HepG2 (cell line): ENCODE data around the gene GTF2H3. TPM values are rescaled to one million over a fixed set of nuclear protein-coding genes. Genes with fewer than 3 reads are reported as not detected.

Experiments used
- DMAP1 ChIP-seq: IDR thresholded peaks from 2 replicates; pipeline ENCODE4 v1.6.1; 2016
- HNRNPLL ChIP-seq: fragments of 200-400 bp; formaldehyde crosslinking; IDR thresholded peaks from 2 replicates; pipeline ENCODE4 v1.6.1; 2017; ENCODE audit warnings: mild to moderate bottlenecking, low read depth, low read length; ENCODE audit not compliant: poor library complexity, severe bottlenecking
- KAT8 ChIP-seq: IDR thresholded peaks from 2 replicates; pipeline ENCODE4 v1.6.1; 2016; ENCODE audit warnings: missing genetic modification reagents, missing compliant biosample characterization
- ZNF296 ChIP-seq: sonication (generic); formaldehyde crosslinking; conservative IDR thresholded peaks from 2 replicates; pipeline ENCODE4 v1.5.0; 2020; ENCODE audit warnings: mild to moderate bottlenecking, missing genetic modification reagents
- ZNF556 ChIP-seq: sonication (generic); formaldehyde crosslinking; IDR thresholded peaks from 2 replicates; pipeline ENCODE4 v1.4.0; 2020; ENCODE audit warnings: mild to moderate bottlenecking, missing genetic modification reagents, borderline replicate concordance
- polyA plus RNA-seq, 8 experiments: library from polyadenylated mRNA; depleted of rRNA in 3 of 8; stranded (reverse) in 7 of 8; unstranded in 1 of 8; fragments of >200 nt; fragmentation: Illumina TruSeq in 4 of 8; extraction: Trizol in 4 of 8; gene quantifications; 2 replicates each; pipeline versions ENCODE4 v1.2.1 to v1.2.3, GENCODE V29; 2011 to 2016; ENCODE audit warnings: low read depth in 4 of 8, missing spikeins in 1 of 8, mixed read lengths in 1 of 8; ENCODE audit not compliant: insufficient read depth in 1 of 8
- total RNA-seq, 5 experiments: library from RNA; depleted of rRNA; stranded (reverse); fragments of >200 nt; fragmentation: Illumina TruSeq; extraction: Trizol; gene quantifications; 2 replicates each; pipeline ENCODE4 v1.2.3, GENCODE V29; 2016; ENCODE audit warnings: low read depth in 1 of 5
- TF ChIP-seq, protein P1 (sequence below): sonication (generic); formaldehyde crosslinking; IDR thresholded peaks from 2 replicates; pipeline ENCODE4 v1.5.0; 2020; ENCODE audit warnings: mild to moderate bottlenecking, missing genetic modification reagents, borderline replicate concordance
- TF ChIP-seq, protein P2 (sequence below): sonication (generic); formaldehyde crosslinking; IDR thresholded peaks from 2 replicates; pipeline ENCODE4 v1.8.1; 2022; ENCODE audit warnings: low read depth, mild to moderate bottlenecking, missing genetic modification reagents
- TF ChIP-seq, protein P3 (sequence below): sonication (generic); formaldehyde crosslinking; IDR thresholded peaks from 2 replicates; pipeline ENCODE4 v1.4.0; 2020; ENCODE audit warnings: mild to moderate bottlenecking, missing genetic modification reagents
- TF ChIP-seq, protein P4 (sequence below): IDR thresholded peaks from 2 replicates; pipeline ENCODE4 v1.6.1; 2016; ENCODE audit warnings: missing compliant biosample characterization, missing genetic modification reagents, borderline replicate concordance
- TF ChIP-seq, protein P5 (sequence below): sonication (generic); formaldehyde crosslinking; IDR thresholded peaks from 2 replicates; pipeline ENCODE4 v1.5.0; 2020; ENCODE audit warnings: mild to moderate bottlenecking, missing genetic modification reagents

The GTF2H3 gene
- total and polyA plus RNA-seq, 2 of the 13 experiments (the other 11 are each of a cell fraction or from before 2014, with no cell fraction given): 35.8 to 58.8 TPM

DNA sequence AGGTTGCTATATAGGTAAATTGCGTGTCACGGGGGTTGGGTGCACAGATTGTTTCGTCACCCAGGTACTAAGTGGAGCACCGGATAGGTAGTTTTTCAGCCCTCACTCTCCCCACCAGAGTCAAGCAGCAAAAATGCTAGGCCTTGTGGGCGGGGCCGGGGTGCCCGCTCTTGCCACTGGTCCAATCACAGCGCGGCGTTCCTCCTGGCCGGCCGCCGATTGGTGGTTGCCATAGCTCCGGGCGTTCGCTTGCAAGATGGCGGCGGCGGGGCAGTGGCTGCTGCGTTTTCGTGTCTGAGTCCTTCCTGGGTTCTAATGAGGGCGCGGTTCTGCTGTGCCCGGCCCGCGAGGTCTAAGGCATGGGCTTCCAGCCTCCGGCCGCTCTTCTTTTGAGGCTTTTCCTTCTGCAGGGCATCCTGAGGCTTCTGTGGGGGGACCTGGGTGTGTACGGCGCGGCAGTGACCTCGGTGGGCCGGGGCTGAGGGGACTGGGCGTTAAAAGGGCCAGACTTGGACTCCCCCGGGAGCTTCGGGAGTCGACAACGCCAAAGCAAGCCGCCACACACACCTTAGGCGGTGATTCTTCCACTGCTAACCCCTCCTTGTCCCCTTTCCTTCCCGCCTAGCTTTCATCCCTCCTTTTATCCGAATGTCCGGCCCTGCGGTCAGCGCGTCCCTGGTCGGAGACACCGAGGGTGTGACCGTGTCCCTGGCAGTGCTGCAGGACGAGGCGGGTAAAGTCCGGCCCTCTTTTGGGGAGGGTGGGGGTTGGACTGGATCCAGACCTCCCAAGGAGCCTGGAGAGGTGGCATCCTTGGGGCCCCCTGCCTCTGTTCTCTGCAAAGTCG, 37.5 kb downstream of the GTF2H3 start, which contains the start of gene TCTN2 (continued):
- TF ChIP-seq KAT8 (CRISPR knock-in tag): peak; percentile 82
- no peak for TF ChIP-seq ZNF296 (CRISPR knock-in tag)
- TF ChIP-seq HNRNPLL: peak; percentile 38
- TF ChIP-seq, protein P1, sequence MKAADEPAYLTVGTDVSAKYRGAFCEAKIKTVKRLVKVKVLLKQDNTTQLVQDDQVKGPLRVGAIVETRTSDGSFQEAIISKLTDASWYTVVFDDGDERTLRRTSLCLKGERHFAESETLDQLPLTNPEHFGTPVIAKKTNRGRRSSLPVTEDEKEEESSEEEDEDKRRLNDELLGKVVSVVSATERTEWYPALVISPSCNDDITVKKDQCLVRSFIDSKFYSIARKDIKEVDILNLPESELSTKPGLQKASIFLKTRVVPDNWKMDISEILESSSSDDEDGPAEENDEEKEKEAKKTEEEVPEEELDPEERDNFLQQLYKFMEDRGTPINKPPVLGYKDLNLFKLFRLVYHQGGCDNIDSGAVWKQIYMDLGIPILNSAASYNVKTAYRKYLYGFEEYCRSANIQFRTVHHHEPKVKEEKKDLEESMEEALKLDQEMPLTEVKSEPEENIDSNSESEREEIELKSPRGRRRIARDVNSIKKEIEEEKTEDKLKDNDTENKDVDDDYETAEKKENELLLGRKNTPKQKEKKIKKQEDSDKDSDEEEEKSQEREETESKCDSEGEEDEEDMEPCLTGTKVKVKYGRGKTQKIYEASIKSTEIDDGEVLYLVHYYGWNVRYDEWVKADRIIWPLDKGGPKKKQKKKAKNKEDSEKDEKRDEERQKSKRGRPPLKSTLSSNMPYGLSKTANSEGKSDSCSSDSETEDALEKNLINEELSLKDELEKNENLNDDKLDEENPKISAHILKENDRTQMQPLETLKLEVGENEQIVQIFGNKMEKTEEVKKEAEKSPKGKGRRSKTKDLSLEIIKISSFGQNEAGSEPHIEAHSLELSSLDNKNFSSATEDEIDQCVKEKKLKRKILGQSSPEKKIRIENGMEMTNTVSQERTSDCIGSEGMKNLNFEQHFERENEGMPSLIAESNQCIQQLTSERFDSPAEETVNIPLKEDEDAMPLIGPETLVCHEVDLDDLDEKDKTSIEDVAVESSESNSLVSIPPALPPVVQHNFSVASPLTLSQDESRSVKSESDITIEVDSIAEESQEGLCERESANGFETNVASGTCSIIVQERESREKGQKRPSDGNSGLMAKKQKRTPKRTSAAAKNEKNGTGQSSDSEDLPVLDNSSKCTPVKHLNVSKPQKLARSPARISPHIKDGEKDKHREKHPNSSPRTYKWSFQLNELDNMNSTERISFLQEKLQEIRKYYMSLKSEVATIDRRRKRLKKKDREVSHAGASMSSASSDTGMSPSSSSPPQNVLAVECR (CRISPR knock-in tag): peak; percentile 94
- TF ChIP-seq, protein P2, sequence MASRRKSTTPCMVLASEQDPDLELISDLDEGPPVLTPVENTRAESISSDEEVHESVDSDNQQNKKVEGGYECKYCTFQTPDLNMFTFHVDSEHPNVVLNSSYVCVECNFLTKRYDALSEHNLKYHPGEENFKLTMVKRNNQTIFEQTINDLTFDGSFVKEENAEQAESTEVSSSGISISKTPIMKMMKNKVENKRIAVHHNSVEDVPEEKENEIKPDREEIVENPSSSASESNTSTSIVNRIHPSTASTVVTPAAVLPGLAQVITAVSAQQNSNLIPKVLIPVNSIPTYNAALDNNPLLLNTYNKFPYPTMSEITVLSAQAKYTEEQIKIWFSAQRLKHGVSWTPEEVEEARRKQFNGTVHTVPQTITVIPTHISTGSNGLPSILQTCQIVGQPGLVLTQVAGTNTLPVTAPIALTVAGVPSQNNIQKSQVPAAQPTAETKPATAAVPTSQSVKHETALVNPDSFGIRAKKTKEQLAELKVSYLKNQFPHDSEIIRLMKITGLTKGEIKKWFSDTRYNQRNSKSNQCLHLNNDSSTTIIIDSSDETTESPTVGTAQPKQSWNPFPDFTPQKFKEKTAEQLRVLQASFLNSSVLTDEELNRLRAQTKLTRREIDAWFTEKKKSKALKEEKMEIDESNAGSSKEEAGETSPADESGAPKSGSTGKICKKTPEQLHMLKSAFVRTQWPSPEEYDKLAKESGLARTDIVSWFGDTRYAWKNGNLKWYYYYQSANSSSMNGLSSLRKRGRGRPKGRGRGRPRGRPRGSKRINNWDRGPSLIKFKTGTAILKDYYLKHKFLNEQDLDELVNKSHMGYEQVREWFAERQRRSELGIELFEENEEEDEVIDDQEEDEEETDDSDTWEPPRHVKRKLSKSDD (CRISPR knock-in tag): peak; percentile 84
- TF ChIP-seq ZNF556 (CRISPR knock-in tag): no peak
- TF ChIP-seq, protein P3, sequence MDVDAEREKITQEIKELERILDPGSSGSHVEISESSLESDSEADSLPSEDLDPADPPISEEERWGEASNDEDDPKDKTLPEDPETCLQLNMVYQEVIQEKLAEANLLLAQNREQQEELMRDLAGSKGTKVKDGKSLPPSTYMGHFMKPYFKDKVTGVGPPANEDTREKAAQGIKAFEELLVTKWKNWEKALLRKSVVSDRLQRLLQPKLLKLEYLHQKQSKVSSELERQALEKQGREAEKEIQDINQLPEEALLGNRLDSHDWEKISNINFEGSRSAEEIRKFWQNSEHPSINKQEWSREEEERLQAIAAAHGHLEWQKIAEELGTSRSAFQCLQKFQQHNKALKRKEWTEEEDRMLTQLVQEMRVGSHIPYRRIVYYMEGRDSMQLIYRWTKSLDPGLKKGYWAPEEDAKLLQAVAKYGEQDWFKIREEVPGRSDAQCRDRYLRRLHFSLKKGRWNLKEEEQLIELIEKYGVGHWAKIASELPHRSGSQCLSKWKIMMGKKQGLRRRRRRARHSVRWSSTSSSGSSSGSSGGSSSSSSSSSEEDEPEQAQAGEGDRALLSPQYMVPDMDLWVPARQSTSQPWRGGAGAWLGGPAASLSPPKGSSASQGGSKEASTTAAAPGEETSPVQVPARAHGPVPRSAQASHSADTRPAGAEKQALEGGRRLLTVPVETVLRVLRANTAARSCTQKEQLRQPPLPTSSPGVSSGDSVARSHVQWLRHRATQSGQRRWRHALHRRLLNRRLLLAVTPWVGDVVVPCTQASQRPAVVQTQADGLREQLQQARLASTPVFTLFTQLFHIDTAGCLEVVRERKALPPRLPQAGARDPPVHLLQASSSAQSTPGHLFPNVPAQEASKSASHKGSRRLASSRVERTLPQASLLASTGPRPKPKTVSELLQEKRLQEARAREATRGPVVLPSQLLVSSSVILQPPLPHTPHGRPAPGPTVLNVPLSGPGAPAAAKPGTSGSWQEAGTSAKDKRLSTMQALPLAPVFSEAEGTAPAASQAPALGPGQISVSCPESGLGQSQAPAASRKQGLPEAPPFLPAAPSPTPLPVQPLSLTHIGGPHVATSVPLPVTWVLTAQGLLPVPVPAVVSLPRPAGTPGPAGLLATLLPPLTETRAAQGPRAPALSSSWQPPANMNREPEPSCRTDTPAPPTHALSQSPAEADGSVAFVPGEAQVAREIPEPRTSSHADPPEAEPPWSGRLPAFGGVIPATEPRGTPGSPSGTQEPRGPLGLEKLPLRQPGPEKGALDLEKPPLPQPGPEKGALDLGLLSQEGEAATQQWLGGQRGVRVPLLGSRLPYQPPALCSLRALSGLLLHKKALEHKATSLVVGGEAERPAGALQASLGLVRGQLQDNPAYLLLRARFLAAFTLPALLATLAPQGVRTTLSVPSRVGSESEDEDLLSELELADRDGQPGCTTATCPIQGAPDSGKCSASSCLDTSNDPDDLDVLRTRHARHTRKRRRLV (CRISPR knock-in tag): 0 out of 2 replicates have a peak, but pooled peaks have one; percentile 42
- TF ChIP-seq, protein P4, sequence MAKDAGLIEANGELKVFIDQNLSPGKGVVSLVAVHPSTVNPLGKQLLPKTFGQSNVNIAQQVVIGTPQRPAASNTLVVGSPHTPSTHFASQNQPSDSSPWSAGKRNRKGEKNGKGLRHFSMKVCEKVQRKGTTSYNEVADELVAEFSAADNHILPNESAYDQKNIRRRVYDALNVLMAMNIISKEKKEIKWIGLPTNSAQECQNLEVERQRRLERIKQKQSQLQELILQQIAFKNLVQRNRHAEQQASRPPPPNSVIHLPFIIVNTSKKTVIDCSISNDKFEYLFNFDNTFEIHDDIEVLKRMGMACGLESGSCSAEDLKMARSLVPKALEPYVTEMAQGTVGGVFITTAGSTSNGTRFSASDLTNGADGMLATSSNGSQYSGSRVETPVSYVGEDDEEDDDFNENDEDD: peak; percentile 82
- TF ChIP-seq, protein P5, sequence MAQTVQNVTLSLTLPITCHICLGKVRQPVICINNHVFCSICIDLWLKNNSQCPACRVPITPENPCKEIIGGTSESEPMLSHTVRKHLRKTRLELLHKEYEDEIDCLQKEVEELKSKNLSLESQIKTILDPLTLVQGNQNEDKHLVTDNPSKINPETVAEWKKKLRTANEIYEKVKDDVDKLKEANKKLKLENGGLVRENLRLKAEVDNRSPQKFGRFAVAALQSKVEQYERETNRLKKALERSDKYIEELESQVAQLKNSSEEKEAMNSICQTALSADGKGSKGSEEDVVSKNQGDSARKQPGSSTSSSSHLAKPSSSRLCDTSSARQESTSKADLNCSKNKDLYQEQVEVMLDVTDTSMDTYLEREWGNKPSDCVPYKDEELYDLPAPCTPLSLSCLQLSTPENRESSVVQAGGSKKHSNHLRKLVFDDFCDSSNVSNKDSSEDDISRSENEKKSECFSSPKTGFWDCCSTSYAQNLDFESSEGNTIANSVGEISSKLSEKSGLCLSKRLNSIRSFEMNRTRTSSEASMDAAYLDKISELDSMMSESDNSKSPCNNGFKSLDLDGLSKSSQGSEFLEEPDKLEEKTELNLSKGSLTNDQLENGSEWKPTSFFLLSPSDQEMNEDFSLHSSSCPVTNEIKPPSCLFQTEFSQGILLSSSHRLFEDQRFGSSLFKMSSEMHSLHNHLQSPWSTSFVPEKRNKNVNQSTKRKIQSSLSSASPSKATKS: no peak
- 0 out of 2 replicates have a peak, but pooled peaks have one; percentile 14 for TF ChIP-seq DMAP1 (CRISPR knock-in tag)
